Upper lobe of left lung (tissue), 4 donors: Measurements from ENCODE around the gene SLC23A3.

Experiments
- CTCF ChIP-seq, 6 experiments: fragments of 450-650 bp in 4 of 6; fragments of 200-600 bp in 2 of 6; sonication (generic) in 2 of 6; IDR thresholded peaks; one replicate each; pipeline ENCODE4 v1.5.1; 2016 to 2019; ENCODE audit warnings: antibody characterized with exemption in 6 of 6
- EP300 ChIP-seq, 4 donors: sonication (generic); formaldehyde crosslinking; IDR thresholded peaks; one replicate each; pipeline ENCODE4 v1.5.1; 2017; ENCODE audit warnings: antibody characterized with exemption in 4 of 4, control low read depth in 2 of 4
- POLR2A ChIP-seq, 4 donors: fragments of 450-650 bp; IDR thresholded peaks; one replicate each; pipeline ENCODE4 v1.5.1; 2016 to 2017; ENCODE audit warnings: antibody characterized with exemption in 4 of 4, mild to moderate bottlenecking in 2 of 4

DNA sequence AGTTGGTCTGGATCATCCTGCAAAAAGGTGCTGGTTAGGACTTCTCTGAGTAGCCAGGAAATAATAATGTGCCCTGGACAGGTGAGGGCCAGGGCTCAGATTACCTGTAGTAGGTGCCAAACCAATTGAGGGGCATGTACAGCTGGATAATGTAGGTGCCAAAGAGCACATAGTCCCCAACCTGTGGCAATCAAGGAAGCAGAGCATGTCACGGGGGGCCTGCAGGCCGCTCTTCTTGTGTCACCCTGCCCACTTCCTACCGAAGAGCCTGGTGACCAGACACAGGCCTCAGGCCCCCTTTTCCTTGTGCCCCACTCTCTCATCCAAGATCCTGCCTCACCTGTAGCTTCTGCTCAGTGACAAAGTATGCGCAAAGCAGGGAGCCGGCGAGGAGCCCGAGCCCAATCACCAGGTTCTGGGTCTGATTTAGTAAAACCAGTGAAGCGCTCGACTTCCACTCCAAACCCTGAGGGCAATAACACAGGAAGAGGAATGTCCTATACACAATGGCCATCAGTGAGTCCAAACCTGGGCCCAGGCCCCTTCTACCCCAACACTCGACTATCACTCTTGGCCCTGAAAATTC is 43.8 kb upstream of the SLC23A3 start:
- TF ChIP-seq EP300 (IDR thresholded peaks at IDR 0.05) (no peak), CTCF (IDR thresholded peaks at IDR 0.05) (no peak), POLR2A (IDR thresholded peaks at IDR 0.05) (no peak)
